ENCODE measurements around the gene SPEM1.

SPEM1 gene

GRCh38 chr17:7419819-7420610 lies at the start of gene SPEM1:
Gene SPEM1, plus strand, starts transcription at chr17:7420324. Its CDS starts 61 bp downstream, at chr17:7420385.
- DNase-seq (ENCODE audit: low read depth, low spot score): no peak
- no peak for TF ChIP-seq CTCF (IDR thresholded peaks at IDR 0.05; ENCODE audit: low read depth, low read length)
- no peak within 1 kb of the TSS for H3K4me3 ChIP-seq (ENCODE audit: low read depth, low read length)
- in situ Hi-C loops (cut with HindIII; ENCODE audit: low sequenced_read_pairs): no loop called here

GRCh38 chr17:7370853-7371252 lies 49.3 kb upstream of the SPEM1 start:
- no peak overlapping the region for H3K4me3 ChIP-seq (ENCODE audit: low read depth, low read length)
- in situ Hi-C loops (cut with HindIII; ENCODE audit: low sequenced_read_pairs): no loop called here
- TF ChIP-seq CTCF (IDR thresholded peaks at IDR 0.05; ENCODE audit: low read depth, low read length): no peak
- DNase-seq (ENCODE audit: low read depth, low spot score): no peak

- in situ Hi-C loops (cut with HindIII; ENCODE audit: low sequenced_read_pairs): no loop called here
- no peak for TF ChIP-seq CTCF (IDR thresholded peaks at IDR 0.05; ENCODE audit: low read depth, low read length)
- no peak overlapping the region for H3K4me3 ChIP-seq (ENCODE audit: low read depth, low read length)
- DNase-seq (ENCODE audit: low read depth, low spot score): no peak
Measured at GRCh38 chr17:7374353-7374752, 45.8 kb upstream of the SPEM1 start.

- no peak for TF ChIP-seq CTCF (IDR thresholded peaks at IDR 0.05; ENCODE audit: low read depth, low read length)
- no peak for DNase-seq (ENCODE audit: low read depth, low spot score)
- H3K4me3 ChIP-seq (ENCODE audit: low read depth, low read length): no peak overlapping the region
- in situ Hi-C loops (cut with HindIII; ENCODE audit: low sequenced_read_pairs): no loop called here
Measured at GRCh38 chr17:7379134-7379533, 41.0 kb upstream of the SPEM1 start.

GRCh38 chr17:7380321-7380720 lies 39.8 kb upstream of the SPEM1 start:
- no peak for DNase-seq (ENCODE audit: low read depth, low spot score)
- no peak overlapping the region for H3K4me3 ChIP-seq (ENCODE audit: low read depth, low read length)
- in situ Hi-C loops (cut with HindIII; ENCODE audit: low sequenced_read_pairs): no loop called here
- TF ChIP-seq CTCF (IDR thresholded peaks at IDR 0.05; ENCODE audit: low read depth, low read length): no peak

- TF ChIP-seq CTCF (IDR thresholded peaks at IDR 0.05; ENCODE audit: low read depth, low read length): no peak
- no peak for DNase-seq (ENCODE audit: low read depth, low spot score)
- in situ Hi-C loops (cut with HindIII; ENCODE audit: low sequenced_read_pairs): no loop called here
- no peak within 1 kb of the TSS for H3K4me3 ChIP-seq (ENCODE audit: low read depth, low read length)
Measured at GRCh38 chr17:7380855-7381683, 39.1 kb upstream of the SPEM1 start, which contains the start of gene TNK1. Gene TNK1, plus strand, starts transcription at chr17:7381089. Its CDS starts 1,838 bp downstream, at chr17:7382927.
